ENCODE measurements around the gene RNF183. TPM values are rescaled to one million over a fixed set of nuclear protein-coding genes. Genes with fewer than 3 reads are reported as not detected.
"Not testable (repeated sequence)": the region's sequence is repeated elsewhere in the genome, so short reads cannot be mapped to it uniquely, and the experiment has no call there.

Gene RNF183
- total RNA-seq, 2 experiments from 2014 or later = 0.37 to 0.64 TPM

DNA sequence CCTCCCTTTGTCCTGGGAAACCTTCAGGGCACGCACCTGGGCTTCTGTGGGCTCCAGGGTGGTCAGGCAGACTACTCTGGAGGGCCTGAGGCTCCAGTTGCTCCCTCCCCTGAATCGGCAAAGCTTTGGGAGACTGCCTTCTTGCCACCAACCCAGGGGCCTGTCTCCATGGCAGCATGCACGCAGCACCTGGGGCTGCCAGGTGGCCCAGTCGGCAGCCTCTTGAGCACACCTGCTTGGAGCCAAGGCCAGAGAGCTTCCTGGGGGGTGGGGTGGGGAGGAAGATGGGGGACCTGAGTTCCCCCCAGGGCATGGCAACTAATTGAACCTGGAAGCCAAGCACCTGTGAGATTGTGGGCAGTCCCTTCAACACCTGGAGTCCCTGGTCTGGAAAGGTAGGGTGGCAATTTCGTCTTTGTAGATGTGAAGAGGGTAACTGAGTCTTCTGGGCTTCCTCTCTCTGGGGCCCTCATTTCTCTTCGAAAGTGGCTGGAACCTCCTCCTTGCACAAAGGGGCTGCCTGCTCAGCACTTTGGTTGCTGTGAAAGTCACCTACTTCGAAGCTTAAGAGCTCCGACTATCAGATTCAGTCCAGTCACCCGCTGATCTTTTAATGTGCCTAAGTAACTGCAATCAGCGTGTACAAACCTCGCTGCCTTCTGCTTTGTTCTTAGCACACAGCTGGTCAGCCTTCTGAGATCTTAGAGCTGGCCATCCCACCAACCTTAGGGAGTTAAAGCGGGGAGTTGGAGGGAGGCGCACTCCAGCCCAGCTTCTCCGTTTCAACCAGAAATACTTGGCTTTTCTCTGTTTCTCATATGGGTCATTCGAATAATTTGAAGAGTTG is 4.0 kb downstream of the RNF183 start:
- no peak overlapping the region for H3K4me3 Mint-ChIP-seq
- no peak overlapping the region for H3K27ac Mint-ChIP-seq
- no peaks in the 10 kb centered on the region for H3K9me3 Mint-ChIP-seq (ENCODE audit: low read depth)
- no peaks in the 10 kb centered on the region for H3K36me3 Mint-ChIP-seq (ENCODE audit: low read depth)
- ChIA-PET POLR2A (interaction anchor here (0.5 kb wide), 1 partner anchor 172 kb away, joined by 6 read pairs; no protein-coding TSS in a partner anchor), CTCF (interaction anchor here (0.5 to 0.9 kb wide), 5 partner anchors 67 to 294 kb away, joined by 3 read pairs; no protein-coding TSS in a partner anchor)
- H3K27me3 Mint-ChIP-seq = peaks cover 2% of the 10 kb centered on the region
- no peak for DNase-seq
- H3K4me1 Mint-ChIP-seq = no peaks in the 10 kb centered on the region
- no peak for ATAC-seq
- intact Hi-C loops (cut with DNase I, micrococcal nuclease) = no loop called here

GRCh38 chr9:113298311-113298710 is 4.9 kb downstream of the RNF183 start:
- H3K4me1 Mint-ChIP-seq = no peaks in the 10 kb centered on the region
- H3K27me3 Mint-ChIP-seq = peaks cover 2% of the 10 kb centered on the region
- ATAC-seq = no peak
- ChIA-PET POLR2A (no interaction called here), CTCF (interaction anchor here (0.5 to 0.9 kb wide), 3 partner anchors 68 to 275 kb away, joined by 3 read pairs; no protein-coding TSS in a partner anchor)
- intact Hi-C loops (cut with DNase I, micrococcal nuclease) = no loop called here
- no peak overlapping the region for H3K4me3 Mint-ChIP-seq
- no peak for DNase-seq
- H3K27ac Mint-ChIP-seq = no peak overlapping the region
- no peaks in the 10 kb centered on the region for H3K9me3 Mint-ChIP-seq (ENCODE audit: low read depth)
- H3K36me3 Mint-ChIP-seq (ENCODE audit: low read depth) = no peaks in the 10 kb centered on the region

DNA sequence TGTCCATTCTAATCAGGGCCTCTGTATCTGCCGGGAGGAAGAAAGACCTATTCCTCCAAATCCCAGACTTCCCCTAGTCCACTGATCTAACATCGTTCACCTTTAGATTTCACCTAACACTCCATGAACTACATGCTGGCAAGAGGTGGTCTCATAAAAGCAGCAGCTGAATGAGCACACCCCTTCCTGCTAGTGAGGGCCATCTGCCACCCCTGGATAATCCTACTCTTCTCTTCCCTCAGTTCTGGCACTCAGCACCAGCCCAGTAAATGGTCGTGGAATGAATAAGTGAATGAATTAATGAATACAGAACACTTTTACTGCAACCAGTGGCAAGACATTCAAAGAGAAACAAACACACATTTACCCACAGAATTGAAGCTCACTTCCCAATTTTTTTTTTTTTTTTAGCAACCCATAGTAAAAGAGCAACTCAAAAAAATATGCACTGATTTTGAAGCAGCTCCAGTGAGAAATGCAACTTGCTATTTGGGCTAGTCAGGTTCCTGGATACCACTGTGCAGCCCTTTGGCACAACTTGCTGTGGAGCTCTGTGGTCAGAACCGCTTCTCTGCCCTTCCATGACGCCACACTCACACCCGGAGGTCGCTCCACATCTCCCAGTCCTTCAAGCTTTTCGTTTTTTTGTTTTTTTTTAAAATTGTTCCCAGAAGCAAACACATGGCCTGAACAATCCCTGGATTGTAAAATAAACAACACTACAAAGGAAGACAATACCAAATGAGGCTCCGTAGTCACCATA is 6.2 kb downstream of the RNF183 start:
- Mint-ChIP-seq H3K36me3 (ENCODE audit: low read depth) (peaks cover 3% of the 10 kb centered on the region), H3K4me3 (no peak overlapping the region)
- DNase-seq = no peak

DNA sequence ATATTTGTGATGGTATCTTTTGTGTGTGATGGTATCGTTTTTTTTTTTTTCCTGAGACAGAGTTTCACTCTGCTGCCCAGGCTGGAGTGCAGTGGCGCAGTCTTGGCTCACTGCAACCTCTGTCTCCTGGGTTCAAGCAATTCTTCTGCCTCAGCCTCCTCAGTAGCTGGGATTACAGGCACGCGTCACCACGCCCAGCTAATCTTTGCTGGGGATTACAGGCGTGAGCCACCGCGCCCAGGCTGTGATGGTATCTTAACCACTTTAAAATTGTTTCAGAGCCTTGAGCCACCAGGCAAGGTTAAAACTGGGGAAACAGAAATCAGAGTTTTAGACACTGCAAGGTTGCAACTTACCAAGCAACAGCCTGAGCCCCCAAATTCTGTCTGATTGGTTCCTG is 6.9 kb downstream of the RNF183 start:
- POLR2A ChIA-PET; H3K4me3 Mint-ChIP-seq; intact Hi-C loops (cut with DNase I, micrococcal nuclease); H3K36me3 Mint-ChIP-seq (ENCODE audit: low read depth); H3K9me3 Mint-ChIP-seq (ENCODE audit: low read depth); DNase-seq; H3K4me1 Mint-ChIP-seq; H3K27me3 Mint-ChIP-seq; ATAC-seq; H3K27ac Mint-ChIP-seq: not testable (repeated sequence)
- CTCF ChIA-PET = interaction anchor here (0.6 to 1.1 kb wide), 2 partner anchors 359 to 380 kb away, joined by 3 read pairs; no protein-coding TSS in a partner anchor

More for the DNA sequence above, 6.2 kb downstream of the RNF183 start:
- intact Hi-C loops (cut with DNase I, micrococcal nuclease) = no loop called here
- ChIA-PET POLR2A (interaction anchor here (0.6 kb wide), 1 partner anchor 15 kb away, joined by 3 read pairs; no protein-coding TSS in a partner anchor), CTCF (interaction anchor here (0.7 to 1.1 kb wide), 4 partner anchors 13 to 361 kb away, joined by 3 to 4 read pairs (median 3); partner anchors contain the start of gene ALAD)
- no peak for ATAC-seq
- Mint-ChIP-seq H3K9me3 (ENCODE audit: low read depth) (no peaks in the 10 kb centered on the region), H3K27me3 (no peaks in the 10 kb centered on the region), H3K4me1 (no peaks in the 10 kb centered on the region), H3K27ac (no peak overlapping the region)

DNA sequence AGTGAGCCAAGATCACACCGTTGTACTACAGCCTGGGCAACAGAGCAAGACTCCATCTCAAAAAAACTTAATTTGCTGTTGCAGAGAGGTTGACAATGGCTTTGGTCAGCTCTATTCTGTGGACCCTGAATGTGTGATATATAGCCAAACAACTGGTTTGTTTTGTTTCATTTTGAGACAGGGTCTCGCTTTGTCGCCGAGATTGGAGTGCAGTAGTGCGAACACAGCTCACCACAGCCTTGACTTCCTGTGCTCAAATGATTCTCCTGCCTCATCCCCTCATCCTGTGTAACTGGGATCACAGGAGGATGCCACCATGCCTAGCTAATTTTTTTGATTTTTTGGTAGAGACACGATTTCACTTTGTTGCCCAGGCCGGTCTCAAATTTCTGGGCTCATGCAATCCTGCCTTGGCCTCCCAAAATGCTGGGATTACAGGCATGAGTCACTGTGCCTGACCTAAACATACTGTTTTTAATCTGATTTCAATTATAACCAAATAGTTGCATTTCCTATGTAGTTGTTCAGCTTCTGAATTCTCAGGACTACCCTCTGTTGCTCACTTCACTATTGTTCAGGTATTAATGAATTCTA is 9.8 kb downstream of the RNF183 start:
- no peaks in the 10 kb centered on the region for H3K27me3 Mint-ChIP-seq
- DNase-seq = no peak
- no peaks in the 10 kb centered on the region for H3K4me1 Mint-ChIP-seq
- ATAC-seq = no peak
- CTCF ChIA-PET = no interaction called here
- H3K36me3 Mint-ChIP-seq (ENCODE audit: low read depth) = peaks cover 29% of the 10 kb centered on the region
- no peak overlapping the region for H3K4me3 Mint-ChIP-seq
- intact Hi-C loops (cut with DNase I, micrococcal nuclease) = no loop called here
- H3K27ac Mint-ChIP-seq = no peak overlapping the region
- H3K9me3 Mint-ChIP-seq (ENCODE audit: low read depth) = no peaks in the 10 kb centered on the region
- POLR2A ChIA-PET = no interaction called here

- Mint-ChIP-seq H3K36me3 (ENCODE audit: low read depth) (peaks cover 46% of the 10 kb centered on the region), H3K4me1 (no peaks in the 10 kb centered on the region), H3K9me3 (ENCODE audit: low read depth) (no peaks in the 10 kb centered on the region), H3K27me3 (no peaks in the 10 kb centered on the region), H3K4me3 (no peak overlapping the region), H3K27ac (no peak overlapping the region)
- DNase-seq = no peak
- intact Hi-C loops (cut with DNase I, micrococcal nuclease) = no loop called here
- ChIA-PET CTCF (no interaction called here), POLR2A (no interaction called here)
- no peak for ATAC-seq
Observed at GRCh38 chr9:113290052-113290607, 13.0 kb downstream of the RNF183 start.

DNA sequence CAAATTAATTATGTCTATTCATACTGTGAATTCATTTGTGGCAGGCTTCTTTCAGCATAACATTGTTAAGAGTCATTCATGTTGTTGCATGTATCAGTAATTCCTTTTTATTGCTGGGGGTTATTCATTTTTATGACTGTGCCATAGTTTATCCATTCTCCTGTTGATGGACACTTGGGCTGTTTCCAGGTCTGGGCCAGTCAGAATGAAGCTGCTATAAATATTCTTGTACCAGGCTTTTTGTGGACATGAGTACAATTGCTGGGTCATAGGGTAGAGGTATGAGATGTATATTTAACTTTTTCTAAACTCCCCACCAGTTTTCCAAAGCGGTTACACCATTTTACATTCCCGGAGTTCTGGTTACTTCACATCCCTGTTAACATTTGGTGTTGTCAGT is 14.1 kb downstream of the RNF183 start:
- no peaks in the 10 kb centered on the region for H3K4me1 Mint-ChIP-seq
- CTCF ChIA-PET = no interaction called here
- intact Hi-C loops (cut with DNase I, micrococcal nuclease) = no loop called here
- H3K27me3 Mint-ChIP-seq = no peaks in the 10 kb centered on the region
- DNase-seq = no peak
- no peak overlapping the region for H3K27ac Mint-ChIP-seq
- no peak for ATAC-seq
- POLR2A ChIA-PET = no interaction called here
- H3K4me3 Mint-ChIP-seq = no peak overlapping the region
- peaks cover 55% of the 10 kb centered on the region for H3K36me3 Mint-ChIP-seq (ENCODE audit: low read depth)
- H3K9me3 Mint-ChIP-seq (ENCODE audit: low read depth) = no peaks in the 10 kb centered on the region

DNA sequence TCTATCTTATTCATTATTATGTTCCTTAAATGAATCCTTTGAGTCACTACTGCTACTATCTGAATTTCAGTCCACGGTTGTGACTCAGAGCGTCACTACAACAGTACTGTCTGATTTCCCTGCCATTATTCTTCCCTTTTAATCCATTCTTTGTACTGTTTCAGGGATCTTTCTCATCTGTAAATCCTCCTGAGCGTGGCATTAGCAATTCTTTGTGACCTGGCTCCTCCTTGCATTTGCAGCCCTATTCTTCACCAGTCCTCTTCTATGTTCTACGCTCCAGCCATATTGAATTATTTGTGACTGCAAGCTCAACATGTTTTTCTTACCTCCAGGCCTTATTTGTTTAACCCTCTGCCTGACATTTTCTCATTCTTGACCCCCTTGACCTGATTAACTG is 21.8 kb downstream of the RNF183 start:
- intact Hi-C loops (cut with DNase I, micrococcal nuclease) = no loop called here
- Mint-ChIP-seq H3K27ac (no peak overlapping the region), H3K27me3 (no peaks in the 10 kb centered on the region), H3K4me3 (no peak overlapping the region), H3K36me3 (ENCODE audit: low read depth) (peaks cover 63% of the 10 kb centered on the region), H3K4me1 (peaks cover 26% of the 10 kb centered on the region), H3K9me3 (ENCODE audit: low read depth) (no peaks in the 10 kb centered on the region)
- DNase-seq (no peak), ATAC-seq (no peak)
- POLR2A ChIA-PET = no interaction called here
- CTCF ChIA-PET = interaction anchor here (0.6 kb wide), 1 partner anchor 318 kb away, joined by 3 read pairs; no protein-coding TSS in a partner anchor

- ChIA-PET CTCF (interaction anchor here (1.7 kb wide), 1 partner anchor 10 kb away, joined by 5 read pairs; no protein-coding TSS in a partner anchor), POLR2A (no interaction called here)
- H3K4me1 Mint-ChIP-seq = peaks cover 31% of the 10 kb centered on the region
- no peaks in the 10 kb centered on the region for H3K27me3 Mint-ChIP-seq
- peaks cover 50% of the 10 kb centered on the region for H3K36me3 Mint-ChIP-seq (ENCODE audit: low read depth)
- intact Hi-C loops (cut with DNase I, micrococcal nuclease) = loop anchor here (5.0 to 10.0 kb wide), 3 partner anchors 236 to 1306 kb away; partner anchors contain the start of gene ATP6V1G1 (in 1 of the 2)
- DNase-seq (no peak), ATAC-seq (no peak)
- no peak overlapping the region for H3K27ac Mint-ChIP-seq
- no peaks in the 10 kb centered on the region for H3K9me3 Mint-ChIP-seq (ENCODE audit: low read depth)
- no peak overlapping the region for H3K4me3 Mint-ChIP-seq
Observed at GRCh38 chr9:113278840-113279239, 24.3 kb downstream of the RNF183 start.

DNA sequence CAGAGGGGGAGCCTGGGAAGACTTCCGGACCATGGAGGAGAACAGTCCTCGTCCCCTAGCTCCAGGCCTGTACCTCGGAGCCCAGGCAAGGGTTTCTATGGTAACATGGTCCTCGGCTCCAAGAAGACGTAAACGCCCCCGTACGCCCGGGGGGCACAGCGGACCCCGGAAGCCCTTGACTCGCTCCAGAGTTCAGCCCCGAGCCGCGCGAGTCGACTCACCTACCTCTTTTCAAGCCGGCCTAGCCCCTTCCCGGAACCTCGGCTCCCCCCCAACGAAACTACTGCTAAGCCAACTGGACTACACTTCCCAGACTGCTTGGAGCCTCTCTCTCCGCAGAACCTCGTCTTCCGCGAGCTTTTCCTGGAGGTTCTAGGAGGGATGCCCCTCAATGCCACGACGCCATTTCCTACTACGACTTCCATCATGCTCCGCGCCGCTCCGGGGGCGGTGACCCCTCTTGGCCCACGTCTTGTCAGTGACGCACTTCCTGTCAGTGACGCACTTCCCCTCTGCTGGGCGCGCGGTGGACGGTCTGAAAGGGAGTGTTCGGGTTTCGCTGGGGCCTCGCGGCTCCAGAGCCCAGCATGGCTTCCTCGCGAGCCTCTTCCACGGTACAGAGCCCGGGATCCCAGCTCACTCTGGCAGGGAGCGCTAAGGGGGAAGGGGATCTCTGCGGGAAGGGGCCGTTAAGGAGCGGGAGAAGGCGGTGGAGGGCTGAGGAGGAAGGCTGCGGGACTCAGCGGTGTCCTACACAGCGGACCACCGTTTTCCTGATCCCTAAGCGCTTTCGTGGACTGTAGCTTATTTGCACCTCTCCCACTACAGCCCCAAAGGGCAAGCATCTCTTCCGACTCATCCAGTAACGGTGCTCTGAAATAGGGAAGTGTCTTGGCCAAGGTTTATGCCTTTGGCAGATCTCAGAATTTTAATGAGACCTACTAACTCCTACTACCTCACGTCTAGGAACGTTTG is 27.7 kb downstream of the RNF183 start, which contains the start of the genes CDC26 and PRPF4:
Gene CDC26, minus strand, starts transcription at position 416 of the 975 bp plus-strand sequence. CDS start 3,065 bp downstream, outside the sequence.
Gene PRPF4, plus strand, starts transcription at position 502 of the 975 bp plus-strand sequence. Its CDS starts 86 bp downstream, at position 588.
- peaks cover 35% of the 10 kb centered on the region for H3K4me1 Mint-ChIP-seq
- peak; percentile 91 for ATAC-seq
- no peaks in the 10 kb centered on the region for H3K9me3 Mint-ChIP-seq (ENCODE audit: low read depth)
- POLR2A ChIA-PET = interaction anchor here (0.6 to 1.6 kb wide), 4 partner anchors 54 to 955 kb away, joined by 3 to 13 read pairs (median 4); partner anchors contain the start of genes C9orf43, FKBP15, POLE3 and SLC31A1
- H3K36me3 Mint-ChIP-seq (ENCODE audit: low read depth) = peaks cover 48% of the 10 kb centered on the region
- peak; percentile 98 for DNase-seq
- no peak within 1 kb of the TSS for H3K4me3 Mint-ChIP-seq
- intact Hi-C loops (cut with DNase I, micrococcal nuclease) = loop anchor here (1.0 to 10.0 kb wide), 16 partner anchors 54 to 1645 kb away; partner anchors contain the start of genes ALAD (in 2 of the 2), C9orf43 (in 2 of the 2), FKBP15 (in 2 of the 2) and POLE3 (in 2 of the 2)
- no peaks in the 10 kb centered on the region for H3K27me3 Mint-ChIP-seq
- no peak within 1 kb of the TSS for H3K27ac Mint-ChIP-seq
- CTCF ChIA-PET = interaction anchor here (0.6 to 5.6 kb wide), 34 partner anchors 10 to 381 kb away, joined by 3 to 43 read pairs (median 5); partner anchors contain the start of genes ALAD, C9orf43, FKBP15 and POLE3
